ENCODE data around the gene MMEL1. TPM values are rescaled to one million over a fixed set of nuclear protein-coding genes. Genes with fewer than 3 reads are reported as not detected.

The MMEL1 gene
- total and polyA plus RNA-seq, 2 of the 13 experiments (the other 11 are each of a cell fraction or from before 2014, with no cell fraction given) = 0.48 TPM; not detected in 1

GRCh38 chr1:2555634-2556276, 77.1 kb downstream of the MMEL1 start (continued):
- no peak for TF ChIP-seq ZBTB34 (CRISPR knock-in tag; IDR thresholded peaks at IDR 0.05)
- TF ChIP-seq ZSCAN31 (CRISPR knock-in tag; IDR thresholded peaks at IDR 0.05; ENCODE audit: low read depth) = no peak
- no peak for TF ChIP-seq ZBTB49 (CRISPR knock-in tag; IDR thresholded peaks at IDR 0.05; ENCODE audit: borderline replicate concordance)
- no peak for TF ChIP-seq NFKBIZ (CRISPR knock-in tag; IDR thresholded peaks at IDR 0.05)
- TF ChIP-seq ERF (CRISPR knock-in tag; IDR thresholded peaks at IDR 0.05) = peak; percentile 28; the same call in 1 of the 2 replicates
- TF ChIP-seq ETV5 (CRISPR knock-in tag; IDR thresholded peaks at IDR 0.05; ENCODE audit: borderline replicate concordance) = no peak; the same call in 1 of the 2 replicates
- TF ChIP-seq ZNF263 (CRISPR knock-in tag; IDR thresholded peaks at IDR 0.05) = 0 out of 2 replicates have a peak, but pooled peaks have one; percentile 22
- no peak for TF ChIP-seq KDM1A (CRISPR knock-in tag; IDR thresholded peaks at IDR 0.05)
- no peak for TF ChIP-seq ZGPAT (CRISPR knock-in tag; IDR thresholded peaks at IDR 0.05)
- no peak for TF ChIP-seq SRY (CRISPR knock-in tag; IDR thresholded peaks at IDR 0.05)
- TF ChIP-seq ZNF232 (CRISPR knock-in tag; IDR thresholded peaks at IDR 0.05; ENCODE audit: borderline replicate concordance) = no peak
- no peak for TF ChIP-seq RCOR2 (CRISPR knock-in tag; IDR thresholded peaks at IDR 0.05)
- TF ChIP-seq ZNF883 (CRISPR knock-in tag; IDR thresholded peaks at IDR 0.05; ENCODE audit: not compliant biosample characterization) = peak; percentile 57
- TF ChIP-seq ELF4 (CRISPR knock-in tag; IDR thresholded peaks at IDR 0.05; ENCODE audit: borderline replicate concordance) = peak; percentile 43; the same call in 1 of the 2 replicates
- TF ChIP-seq ZNF274 (CRISPR knock-in tag; IDR thresholded peaks at IDR 0.05) = 0 out of 2 replicates have a peak, but pooled peaks have one; percentile 9
- peak; percentile 51; the same call in 1 of the 2 replicates for TF ChIP-seq HNF1B (CRISPR knock-in tag; IDR thresholded peaks at IDR 0.05)
- peak; percentile 45 for TF ChIP-seq HDAC1 (CRISPR knock-in tag; IDR thresholded peaks at IDR 0.05)
- TF ChIP-seq ZKSCAN5 (CRISPR knock-in tag; IDR thresholded peaks at IDR 0.05) = 0 out of 2 replicates have a peak, but pooled peaks have one; percentile 51
- no peak for TF ChIP-seq MAFK (conservative IDR thresholded peaks at IDR 0.05 in 1 of 2, IDR thresholded peaks at IDR 0.05 in 1 of 2; ENCODE audit: low read length in 2 of 2)
- no peak for TF ChIP-seq CENPX (CRISPR knock-in tag; IDR thresholded peaks at IDR 0.05)
- no peak for TF ChIP-seq AGO1 (IDR thresholded peaks at IDR 0.05; ENCODE audit: low read depth, low read length, poor library complexity, severe bottlenecking)
- no peak for TF ChIP-seq PLSCR1 (CRISPR knock-in tag; IDR thresholded peaks at IDR 0.05; ENCODE audit: borderline replicate concordance)
- no peak for TF ChIP-seq ZFP62 (CRISPR knock-in tag; IDR thresholded peaks at IDR 0.05)

Data from HepG2 (cell line).